ENCODE measurements around the gene PAK5.

DNA sequence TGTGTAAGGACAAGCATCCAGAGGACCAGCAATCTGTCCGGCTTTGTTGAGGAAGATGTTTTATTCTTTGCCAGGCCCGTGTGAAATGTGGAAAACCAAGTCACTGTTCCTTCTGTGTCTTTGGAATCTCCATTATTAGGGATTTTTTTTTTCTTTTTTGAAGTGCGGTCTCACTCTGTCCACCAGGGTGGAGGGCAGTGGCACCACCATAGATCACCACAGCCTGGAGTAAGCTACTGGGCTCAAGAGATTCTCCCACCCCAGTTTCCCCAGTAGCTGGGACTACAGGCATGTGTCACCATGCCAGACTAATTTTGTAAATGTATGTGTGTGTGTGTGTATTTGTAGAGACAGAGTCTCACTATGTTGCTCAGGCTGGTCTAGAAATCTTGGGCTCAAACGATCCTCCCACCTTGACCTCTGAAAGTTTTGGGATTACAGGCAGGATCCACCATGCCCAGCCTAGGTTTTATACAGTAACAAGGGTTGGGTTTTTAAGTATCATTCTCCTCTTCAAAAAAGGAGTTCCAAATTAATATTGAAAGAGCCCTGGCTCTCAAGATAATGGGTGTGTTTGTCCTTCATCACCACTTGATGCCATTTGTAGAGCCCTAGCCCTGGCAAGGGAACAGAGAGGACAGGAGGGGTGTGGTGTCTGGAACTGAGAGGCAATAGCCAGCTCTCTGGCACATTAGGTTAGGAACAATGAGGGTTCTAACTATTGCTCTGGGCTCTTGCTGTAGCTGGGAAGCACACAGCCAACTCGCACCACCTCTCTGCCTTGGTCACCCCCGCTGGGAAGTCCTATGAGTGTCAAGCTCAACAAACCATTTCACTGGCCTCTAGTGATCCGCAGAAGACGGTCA, 321.3 kb downstream of the PAK5 start:
- TF ChIP-seq, protein P1, sequence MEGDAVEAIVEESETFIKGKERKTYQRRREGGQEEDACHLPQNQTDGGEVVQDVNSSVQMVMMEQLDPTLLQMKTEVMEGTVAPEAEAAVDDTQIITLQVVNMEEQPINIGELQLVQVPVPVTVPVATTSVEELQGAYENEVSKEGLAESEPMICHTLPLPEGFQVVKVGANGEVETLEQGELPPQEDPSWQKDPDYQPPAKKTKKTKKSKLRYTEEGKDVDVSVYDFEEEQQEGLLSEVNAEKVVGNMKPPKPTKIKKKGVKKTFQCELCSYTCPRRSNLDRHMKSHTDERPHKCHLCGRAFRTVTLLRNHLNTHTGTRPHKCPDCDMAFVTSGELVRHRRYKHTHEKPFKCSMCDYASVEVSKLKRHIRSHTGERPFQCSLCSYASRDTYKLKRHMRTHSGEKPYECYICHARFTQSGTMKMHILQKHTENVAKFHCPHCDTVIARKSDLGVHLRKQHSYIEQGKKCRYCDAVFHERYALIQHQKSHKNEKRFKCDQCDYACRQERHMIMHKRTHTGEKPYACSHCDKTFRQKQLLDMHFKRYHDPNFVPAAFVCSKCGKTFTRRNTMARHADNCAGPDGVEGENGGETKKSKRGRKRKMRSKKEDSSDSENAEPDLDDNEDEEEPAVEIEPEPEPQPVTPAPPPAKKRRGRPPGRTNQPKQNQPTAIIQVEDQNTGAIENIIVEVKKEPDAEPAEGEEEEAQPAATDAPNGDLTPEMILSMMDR (IDR thresholded peaks at IDR 0.05; ENCODE audit: insufficient read depth, low read length, poor library complexity, severe bottlenecking) = no peak
- TF ChIP-seq EZH2phosphoT487 (conservative IDR thresholded peaks at IDR 0.05; ENCODE audit: low read length) = no peak

All from SU-DHL-6 (cell line).